Measurements from ENCODE around the gene YPEL1.

- TF ChIP-seq CTCF (IDR thresholded peaks at IDR 0.05) (no peak), POLR2AphosphoS5 (IDR thresholded peaks at IDR 0.05) (no peak)
Measured at GRCh38 chr22:21766691-21767462, 31.3 kb upstream of the YPEL1 start.
